ENCODE results near the gene BCDIN3D.

DNA sequence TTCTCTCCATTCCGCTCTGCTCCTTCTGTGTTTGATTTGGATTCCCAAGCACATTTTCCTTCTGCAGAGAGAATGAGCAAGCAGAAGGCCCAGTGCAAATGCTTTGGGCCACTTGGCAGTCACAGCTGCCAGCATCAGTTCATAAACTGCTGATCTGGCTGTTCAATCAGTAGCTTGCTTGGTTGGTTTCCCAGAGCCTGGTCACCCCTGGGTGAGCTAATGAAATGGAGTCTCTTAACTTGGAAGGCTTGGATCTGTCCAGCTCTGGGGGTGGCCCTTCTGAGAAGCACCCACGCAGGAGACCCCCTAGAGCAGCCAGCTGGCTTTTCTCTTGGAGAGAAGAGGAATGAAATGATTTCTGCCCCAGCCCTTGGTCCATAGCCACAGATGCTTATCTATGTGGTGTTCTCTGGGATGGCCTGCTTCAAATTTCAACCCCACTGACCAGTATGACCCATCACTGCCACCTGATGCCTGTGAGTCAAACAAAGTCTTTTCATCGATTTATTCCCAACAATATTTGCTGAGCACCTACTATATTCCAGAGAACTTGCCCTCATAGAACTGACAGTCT is 30.5 kb upstream of the BCDIN3D start:
- TF ChIP-seq CTCF (IDR thresholded peaks at IDR 0.05) (no peak), POLR2A (IDR thresholded peaks at IDR 0.05) (no peak)

All from heart left ventricle (tissue), 13 donors.